ENCODE results near the gene CMIP. TPM values are rescaled to one million over a fixed set of nuclear protein-coding genes. Genes with fewer than 3 reads are reported as not detected.

The CMIP gene
- total RNA-seq, 1 experiment from 2014 or later, result 25.7 TPM

DNA sequence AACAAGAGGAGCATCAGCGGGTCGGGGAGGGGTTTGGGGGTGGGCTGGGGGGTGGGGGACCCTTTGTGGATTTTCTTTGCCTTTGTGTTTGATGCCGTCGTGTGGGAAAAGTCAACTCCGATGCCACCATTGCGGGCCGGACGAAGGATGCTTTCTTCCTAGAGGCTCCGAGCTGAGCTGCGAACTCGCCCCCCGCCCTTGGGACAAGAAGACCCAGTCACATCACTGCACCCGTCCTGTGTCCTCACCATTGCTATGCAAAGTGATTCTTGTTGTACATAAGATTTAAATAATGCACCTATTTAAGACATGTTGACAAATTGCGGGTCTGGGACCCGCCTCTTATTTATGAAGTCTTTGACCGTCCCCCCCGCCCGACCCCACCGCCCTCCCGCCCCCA, 265.4 kb downstream of the CMIP start:
- POLR2A ChIA-PET (ENCODE audit: unreplicated experiment), result no interaction called here
- intact Hi-C loops (cut with micrococcal nuclease), result no loop called here
- TF ChIP-seq EZH2phosphoT487 (IDR thresholded peaks at IDR 0.05; ENCODE audit: borderline replicate concordance, low read length), result no peak
- TF ChIP-seq EZH2 (IDR thresholded peaks at IDR 0.05; ENCODE audit: low read length, unreplicated experiment), result no peak
- TF ChIP-seq, protein P1, sequence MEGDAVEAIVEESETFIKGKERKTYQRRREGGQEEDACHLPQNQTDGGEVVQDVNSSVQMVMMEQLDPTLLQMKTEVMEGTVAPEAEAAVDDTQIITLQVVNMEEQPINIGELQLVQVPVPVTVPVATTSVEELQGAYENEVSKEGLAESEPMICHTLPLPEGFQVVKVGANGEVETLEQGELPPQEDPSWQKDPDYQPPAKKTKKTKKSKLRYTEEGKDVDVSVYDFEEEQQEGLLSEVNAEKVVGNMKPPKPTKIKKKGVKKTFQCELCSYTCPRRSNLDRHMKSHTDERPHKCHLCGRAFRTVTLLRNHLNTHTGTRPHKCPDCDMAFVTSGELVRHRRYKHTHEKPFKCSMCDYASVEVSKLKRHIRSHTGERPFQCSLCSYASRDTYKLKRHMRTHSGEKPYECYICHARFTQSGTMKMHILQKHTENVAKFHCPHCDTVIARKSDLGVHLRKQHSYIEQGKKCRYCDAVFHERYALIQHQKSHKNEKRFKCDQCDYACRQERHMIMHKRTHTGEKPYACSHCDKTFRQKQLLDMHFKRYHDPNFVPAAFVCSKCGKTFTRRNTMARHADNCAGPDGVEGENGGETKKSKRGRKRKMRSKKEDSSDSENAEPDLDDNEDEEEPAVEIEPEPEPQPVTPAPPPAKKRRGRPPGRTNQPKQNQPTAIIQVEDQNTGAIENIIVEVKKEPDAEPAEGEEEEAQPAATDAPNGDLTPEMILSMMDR (conservative IDR thresholded peaks at IDR 0.05; ENCODE audit: low read depth, low read length), result no peak

DNA sequence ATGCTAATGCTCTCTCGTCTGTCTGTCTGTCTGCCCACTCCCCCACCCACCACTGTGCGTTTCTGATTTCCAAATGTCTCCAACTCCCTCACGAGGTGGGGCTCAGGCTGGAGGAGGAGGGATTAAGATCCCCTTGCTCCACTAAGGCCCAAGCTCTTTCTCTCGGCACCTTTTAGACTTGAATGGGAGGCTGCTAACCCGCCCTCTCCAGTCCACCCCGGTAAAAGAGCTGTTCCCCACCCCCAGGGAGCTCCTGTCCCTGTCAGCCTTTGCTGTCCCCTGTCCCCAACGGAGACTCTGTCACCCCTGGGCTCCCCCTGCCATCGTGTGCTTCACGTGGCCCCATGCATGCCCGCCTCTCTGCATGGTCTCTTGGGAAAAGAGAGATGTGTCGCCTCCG, 266.0 kb downstream of the CMIP start:
- H3K4me2 ChIP-seq (ENCODE audit: low read length), result no peak overlapping the region
- intact Hi-C loops (cut with micrococcal nuclease), result no loop called here
- TSS peak; percentile 21 for BruUV-seq (replicated peaks)

More for the DNA sequence above, 265.4 kb downstream of the CMIP start:
- DNase-seq, result no peak
- H3K4me3 ChIP-seq (ENCODE audit: low read length), result no peak overlapping the region
- H3K4me1 ChIP-seq (ENCODE audit: insufficient read depth, low read length), result peaks cover 15% of the 10 kb centered on the region
- no peaks in the 10 kb centered on the region for H3K9me2 ChIP-seq (replicated peaks; ENCODE audit: low read length)
- no TSS peak for BruUV-seq (replicated peaks)
- H3K79me2 ChIP-seq (ENCODE audit: low read length), result no peaks in the 10 kb centered on the region
- no peaks in the 10 kb centered on the region for H3K9me3 ChIP-seq (ENCODE audit: low read length)
- H4K20me1 ChIP-seq (ENCODE audit: low read length), result no peaks in the 10 kb centered on the region
- no peak overlapping the region for H3K4me2 ChIP-seq (ENCODE audit: low read length)
- H3F3A ChIP-seq (ENCODE audit: low read length, unreplicated experiment), result no peaks in the 10 kb centered on the region
- no peaks in the 10 kb centered on the region for H3K27me3 ChIP-seq (ENCODE audit: low read length)
- ATAC-seq, result no peak
- no peak overlapping the region for H3K27ac ChIP-seq (ENCODE audit: low read length)
- no peak overlapping the region for H2AFZ ChIP-seq (ENCODE audit: low read length)
- CTCF ChIA-PET, result no interaction called here
- no peak overlapping the region for H3K9ac ChIP-seq (ENCODE audit: low read length)
- peaks cover 26% of the 10 kb centered on the region for H3K36me3 ChIP-seq (ENCODE audit: low read depth, low read length)

More for the DNA sequence above, 266.0 kb downstream of the CMIP start:
- ChIA-PET POLR2A (ENCODE audit: unreplicated experiment) (no interaction called here), CTCF (no interaction called here)
- Histone ChIP-seq H3K36me3 (ENCODE audit: low read depth, low read length) (peaks cover 23% of the 10 kb centered on the region), H3K4me1 (ENCODE audit: insufficient read depth, low read length) (peaks cover 15% of the 10 kb centered on the region), H3K9me3 (ENCODE audit: low read length) (no peaks in the 10 kb centered on the region), H3K27me3 (ENCODE audit: low read length) (no peaks in the 10 kb centered on the region), H4K20me1 (ENCODE audit: low read length) (no peaks in the 10 kb centered on the region), H2AFZ (ENCODE audit: low read length) (no peak overlapping the region), H3K4me3 (ENCODE audit: low read length) (no peak overlapping the region), H3K9ac (ENCODE audit: low read length) (no peak overlapping the region), H3K79me2 (ENCODE audit: low read length) (no peaks in the 10 kb centered on the region), H3K9me2 (replicated peaks; ENCODE audit: low read length) (no peaks in the 10 kb centered on the region), H3K27ac (ENCODE audit: low read length) (no peak overlapping the region), H3F3A (ENCODE audit: low read length, unreplicated experiment) (no peaks in the 10 kb centered on the region)
- ATAC-seq, result no peak
- DNase-seq, result no peak
- TF ChIP-seq EZH2phosphoT487 (IDR thresholded peaks at IDR 0.05; ENCODE audit: borderline replicate concordance, low read length) (no peak), EZH2 (IDR thresholded peaks at IDR 0.05; ENCODE audit: low read length, unreplicated experiment) (no peak)
- TF ChIP-seq, protein P1 (conservative IDR thresholded peaks at IDR 0.05; ENCODE audit: low read depth, low read length), result no peak
